Activated naive CD4-positive, alpha-beta T cell treated with anti-CD3 and anti-CD28 coated beads for 36 hours (primary cell): Measurements from ENCODE around the gene CLSTN2. TPM values are rescaled to one million over a fixed set of nuclear protein-coding genes. Genes with fewer than 3 reads are reported as not detected.

Experiments
- CTCF ChIA-PET: fragments of 350-600 bp; sonication (Branson Sonifier 250); formaldehyde crosslinking; loops from one replicate; lab custom pipeline; 2021; ENCODE audit warnings: antibody characterized with exemption; lab: Charles Lee
- DNase-seq: peaks from one replicate; pipeline ENCODE4 v3.0.0-alpha.2; 2020
- H3K27ac Mint-ChIP-seq: one replicate; pipeline ENCODE4 v1.8.0; 2021; ENCODE audit warnings: mild to moderate bottlenecking, mixed read lengths
- H3K27me3 Mint-ChIP-seq: one replicate; pipeline ENCODE4 v1.8.0; 2021; ENCODE audit warnings: low read depth, mixed read lengths
- H3K36me3 Mint-ChIP-seq: one replicate; pipeline ENCODE4 v1.8.0; 2021; ENCODE audit warnings: low read depth, mixed read lengths
- H3K4me1 Mint-ChIP-seq: one replicate; pipeline ENCODE4 v1.8.0; 2021; ENCODE audit warnings: low read depth, mixed read lengths
- H3K4me3 Mint-ChIP-seq: one replicate; pipeline ENCODE4 v1.8.0; 2021; ENCODE audit warnings: mild to moderate bottlenecking, moderate library complexity, mixed read lengths
- H3K9me3 Mint-ChIP-seq: one replicate; pipeline ENCODE4 v1.8.0; 2021; ENCODE audit warnings: mixed read lengths
- intact Hi-C: fragments of 100-400 bp; cut with micrococcal nuclease; formaldehyde crosslinking; loops from one replicate; pipeline ENCODE4 v1.15.1; 2023
- total RNA-seq, 2 experiments: library from RNA; stranded (reverse); gene quantifications; one replicate each; pipeline ENCODE4 v1.2.3, GENCODE V29; 2021

The CLSTN2 gene
- total RNA-seq, 2 experiments from 2014 or later: not detected

- intact Hi-C loops: no loop called here
- DNase-seq: no peak
- no peak overlapping the region for H3K27ac Mint-ChIP-seq
- no peaks in the 10 kb centered on the region for H3K27me3 Mint-ChIP-seq
- no peaks in the 10 kb centered on the region for H3K9me3 Mint-ChIP-seq
- no peak overlapping the region for H3K4me3 Mint-ChIP-seq
- no peaks in the 10 kb centered on the region for H3K4me1 Mint-ChIP-seq
- CTCF ChIA-PET: no interaction called here
- no peaks in the 10 kb centered on the region for H3K36me3 Mint-ChIP-seq
Measured at GRCh38 chr3:140455521-140456214, 520.7 kb downstream of the CLSTN2 start.

DNA sequence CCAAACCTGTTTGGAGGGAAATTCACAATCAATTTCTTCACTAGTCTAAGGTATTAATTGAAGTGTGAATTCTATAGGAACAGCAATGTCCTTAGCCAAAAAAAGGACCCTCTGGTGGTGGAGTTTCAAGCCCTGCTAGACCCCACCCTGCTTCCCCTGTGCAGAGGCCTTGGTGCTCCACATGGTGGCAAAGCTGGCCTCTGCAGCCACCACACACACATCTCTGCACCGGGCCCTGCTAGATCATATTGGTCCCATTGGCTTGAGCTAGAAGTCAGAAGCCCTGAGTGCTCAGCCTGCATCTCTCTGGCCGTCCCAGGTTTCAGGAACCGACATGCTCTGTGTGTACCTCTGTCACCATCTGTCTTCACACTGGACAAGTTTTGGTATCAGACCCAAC lies 522.0 kb downstream of the CLSTN2 start:
- Mint-ChIP-seq H3K9me3 (no peaks in the 10 kb centered on the region), H3K27ac (no peak overlapping the region), H3K36me3 (no peaks in the 10 kb centered on the region), H3K4me3 (no peak overlapping the region), H3K4me1 (no peaks in the 10 kb centered on the region), H3K27me3 (no peaks in the 10 kb centered on the region)
- intact Hi-C loops: no loop called here
- CTCF ChIA-PET: no interaction called here
- no peak for DNase-seq

DNA sequence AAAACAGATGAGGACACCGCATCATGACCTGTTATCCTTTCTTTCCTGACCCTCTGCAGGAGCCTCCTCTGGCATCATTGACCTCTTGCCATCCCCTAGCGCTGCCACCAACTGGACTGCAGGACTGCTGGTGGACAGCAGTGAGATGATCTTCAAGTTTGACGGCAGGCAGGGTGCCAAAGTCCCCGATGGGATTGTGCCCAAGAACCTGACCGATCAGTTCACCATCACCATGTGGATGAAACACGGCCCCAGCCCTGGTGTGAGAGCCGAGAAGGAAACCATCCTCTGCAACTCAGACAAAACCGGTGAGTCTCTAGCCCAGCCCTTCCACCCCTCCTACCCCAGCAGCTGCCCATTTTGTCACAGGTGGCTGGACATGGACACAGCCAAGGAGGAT lies 524.5 kb downstream of the CLSTN2 start:
- no peak for DNase-seq
- Mint-ChIP-seq H3K27me3 (peaks cover 3% of the 10 kb centered on the region), H3K36me3 (no peaks in the 10 kb centered on the region), H3K4me3 (no peak overlapping the region), H3K27ac (no peak overlapping the region), H3K9me3 (no peaks in the 10 kb centered on the region), H3K4me1 (no peaks in the 10 kb centered on the region)
- CTCF ChIA-PET: interaction anchor here (0.6 kb wide), 1 partner anchor 49 kb away, joined by 4 read pairs; no protein-coding TSS in a partner anchor
- intact Hi-C loops: no loop called here

DNA sequence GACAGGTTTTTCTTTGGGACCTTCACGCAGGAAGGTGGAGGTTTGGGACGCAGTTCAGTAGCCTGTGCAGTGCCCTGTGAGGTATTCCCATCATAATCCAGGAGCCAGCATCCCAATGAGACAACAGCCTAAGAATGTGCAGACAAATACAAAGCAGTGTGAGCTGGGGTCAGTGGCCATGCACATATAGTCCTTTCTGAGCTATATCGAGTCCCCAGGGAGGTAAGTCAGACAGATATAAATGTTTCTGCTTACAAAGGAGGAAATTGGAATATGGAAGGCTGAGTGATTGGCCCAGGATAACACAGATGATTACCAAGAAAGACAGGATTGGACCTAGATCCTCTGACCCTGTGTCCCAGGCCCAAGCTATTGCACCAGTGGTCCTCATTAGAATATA lies 526.3 kb downstream of the CLSTN2 start:
- no peaks in the 10 kb centered on the region for H3K36me3 Mint-ChIP-seq
- H3K9me3 Mint-ChIP-seq: no peaks in the 10 kb centered on the region
- DNase-seq: no peak
- no peak overlapping the region for H3K4me3 Mint-ChIP-seq
- intact Hi-C loops: no loop called here
- H3K27me3 Mint-ChIP-seq: peaks cover 3% of the 10 kb centered on the region
- no peak overlapping the region for H3K27ac Mint-ChIP-seq
- H3K4me1 Mint-ChIP-seq: no peaks in the 10 kb centered on the region
- CTCF ChIA-PET: no interaction called here

DNA sequence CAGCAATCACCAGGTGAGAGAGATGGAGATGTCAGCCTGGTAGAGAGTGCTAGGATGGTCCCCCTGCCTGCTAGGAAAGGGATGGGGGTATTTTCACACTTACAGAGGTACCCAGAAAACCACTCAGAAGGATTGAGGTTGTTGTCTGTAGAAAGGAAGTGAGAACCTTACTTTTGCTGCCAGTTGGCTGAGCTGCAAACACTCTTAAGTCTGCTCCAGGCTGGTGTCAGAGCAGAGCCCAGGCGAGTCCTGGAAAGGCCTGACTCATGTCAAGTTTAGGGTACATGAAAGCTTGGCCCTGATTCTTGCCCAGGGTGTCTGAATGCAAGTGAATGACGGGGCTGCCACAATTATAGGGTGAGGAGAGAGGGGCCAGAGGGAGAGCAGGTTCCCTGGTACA lies 528.4 kb downstream of the CLSTN2 start:
- no peak for DNase-seq
- Mint-ChIP-seq H3K9me3 (no peaks in the 10 kb centered on the region), H3K27ac (no peak overlapping the region), H3K4me1 (no peaks in the 10 kb centered on the region), H3K27me3 (peaks cover 3% of the 10 kb centered on the region), H3K4me3 (no peak overlapping the region), H3K36me3 (no peaks in the 10 kb centered on the region)
- intact Hi-C loops: no loop called here
- CTCF ChIA-PET: no interaction called here

GRCh38 chr3:140465988-140466387 lies 531.0 kb downstream of the CLSTN2 start:
- Mint-ChIP-seq H3K27me3 (peaks cover 3% of the 10 kb centered on the region), H3K27ac (no peak overlapping the region), H3K4me3 (no peak overlapping the region), H3K4me1 (no peaks in the 10 kb centered on the region), H3K36me3 (no peaks in the 10 kb centered on the region), H3K9me3 (no peaks in the 10 kb centered on the region)
- intact Hi-C loops: no loop called here
- CTCF ChIA-PET: no interaction called here
- DNase-seq: no peak

DNA sequence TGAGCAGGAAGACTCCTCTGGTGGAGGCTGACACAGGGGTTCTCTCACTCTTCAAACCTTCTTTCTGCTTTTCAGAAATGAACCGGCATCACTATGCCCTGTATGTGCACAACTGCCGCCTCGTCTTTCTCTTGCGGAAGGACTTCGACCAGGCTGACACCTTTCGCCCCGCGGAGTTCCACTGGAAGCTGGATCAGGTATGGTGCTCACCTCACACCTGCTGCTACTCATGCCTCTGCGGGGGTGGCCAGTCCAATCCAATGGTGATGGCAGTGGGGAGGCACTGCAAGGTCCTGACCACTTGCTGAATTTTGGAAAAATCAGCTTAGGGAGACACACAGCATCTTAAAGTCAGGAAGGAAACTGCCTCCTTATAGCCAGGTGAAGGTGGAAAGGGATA lies 531.5 kb downstream of the CLSTN2 start:
- Mint-ChIP-seq H3K9me3 (no peaks in the 10 kb centered on the region), H3K4me3 (no peak overlapping the region), H3K4me1 (no peaks in the 10 kb centered on the region), H3K27me3 (peaks cover 3% of the 10 kb centered on the region), H3K27ac (no peak overlapping the region), H3K36me3 (no peaks in the 10 kb centered on the region)
- intact Hi-C loops: no loop called here
- CTCF ChIA-PET: interaction anchor here (0.6 kb wide), 1 partner anchor 1445 kb away, joined by 3 read pairs; no protein-coding TSS in a partner anchor
- DNase-seq: no peak

DNA sequence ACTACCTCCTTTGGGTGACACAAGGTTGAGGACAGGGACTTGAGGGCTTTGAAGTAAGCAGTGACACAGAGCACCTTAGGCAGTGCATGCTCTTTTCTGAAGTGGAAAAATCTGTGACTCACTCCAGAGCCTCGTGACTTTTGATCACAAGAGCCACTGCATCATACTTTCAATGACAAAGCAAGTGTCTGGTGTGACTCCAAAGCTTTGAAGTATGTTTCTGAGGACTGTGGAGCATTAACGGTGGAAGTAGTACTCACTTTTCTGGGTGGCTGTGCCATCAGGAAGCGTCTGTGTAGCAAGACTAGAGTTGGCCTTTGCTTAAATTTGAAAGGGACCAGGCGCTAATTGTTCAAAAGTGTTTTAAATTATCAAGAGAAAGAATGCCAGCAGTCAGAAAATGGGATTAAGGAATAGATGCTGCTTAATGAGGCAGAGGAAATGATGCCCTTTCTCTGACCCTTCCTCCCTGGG lies 532.2 kb downstream of the CLSTN2 start:
- intact Hi-C loops: no loop called here
- Mint-ChIP-seq H3K4me1 (no peaks in the 10 kb centered on the region), H3K4me3 (no peak overlapping the region), H3K27ac (no peak overlapping the region), H3K36me3 (no peaks in the 10 kb centered on the region), H3K27me3 (peaks cover 3% of the 10 kb centered on the region), H3K9me3 (no peaks in the 10 kb centered on the region)
- peak; percentile 46 for DNase-seq
- CTCF ChIA-PET: interaction anchor here (0.6 kb wide), 1 partner anchor 1445 kb away, joined by 3 read pairs; no protein-coding TSS in a partner anchor

DNA sequence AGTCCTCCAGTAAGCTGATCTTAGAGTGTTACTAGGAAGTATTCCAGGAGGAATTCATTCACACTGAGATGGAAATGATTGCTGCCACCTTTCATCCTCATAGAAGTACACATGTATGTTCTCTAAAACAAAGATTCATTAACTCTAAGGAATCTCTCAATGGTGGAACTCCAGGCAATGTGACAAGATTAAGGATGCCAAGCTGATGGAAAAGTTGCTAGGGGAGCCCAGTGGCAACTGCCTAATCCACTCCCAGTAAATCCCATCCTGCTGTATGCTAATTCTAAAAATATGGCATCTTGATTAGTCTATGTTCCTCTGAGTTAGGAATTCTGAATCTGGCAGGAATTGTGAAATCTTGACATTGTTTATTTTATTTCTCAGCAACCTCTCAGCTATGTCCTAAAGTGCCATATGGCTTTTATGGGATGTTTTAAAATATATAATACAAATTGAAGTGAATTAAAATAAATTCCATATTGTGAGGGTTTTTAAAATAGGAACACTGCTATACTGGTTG lies 532.9 kb downstream of the CLSTN2 start:
- CTCF ChIA-PET: no interaction called here
- Mint-ChIP-seq H3K27me3 (peaks cover 3% of the 10 kb centered on the region), H3K9me3 (no peaks in the 10 kb centered on the region), H3K4me3 (no peak overlapping the region), H3K4me1 (no peaks in the 10 kb centered on the region), H3K27ac (no peak overlapping the region), H3K36me3 (no peaks in the 10 kb centered on the region)
- DNase-seq: no peak
- intact Hi-C loops: no loop called here

DNA sequence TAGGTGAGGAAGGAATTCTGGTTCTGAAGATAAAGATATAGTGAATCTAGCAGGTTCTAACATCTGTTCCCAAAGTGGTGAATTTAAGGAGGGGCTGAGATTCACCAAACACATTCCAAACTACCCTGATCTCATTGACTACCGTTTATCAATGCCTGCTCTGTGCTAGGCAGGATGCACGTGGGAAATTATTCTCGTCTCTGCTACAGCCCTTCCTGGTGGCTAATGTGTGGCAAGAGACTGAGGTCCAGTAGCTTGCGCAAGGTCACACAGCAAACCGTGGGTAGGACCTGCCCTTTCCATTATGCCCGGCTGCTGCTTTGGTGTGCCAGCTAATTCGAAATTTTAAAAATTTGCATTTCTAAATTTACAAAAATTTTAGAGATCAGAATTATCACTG lies 533.4 kb downstream of the CLSTN2 start:
- peaks cover 3% of the 10 kb centered on the region for H3K27me3 Mint-ChIP-seq
- DNase-seq: no peak
- H3K4me3 Mint-ChIP-seq: no peak overlapping the region
- intact Hi-C loops: no loop called here
- H3K9me3 Mint-ChIP-seq: no peaks in the 10 kb centered on the region
- H3K27ac Mint-ChIP-seq: no peak overlapping the region
- CTCF ChIA-PET: no interaction called here
- H3K36me3 Mint-ChIP-seq: no peaks in the 10 kb centered on the region
- H3K4me1 Mint-ChIP-seq: no peaks in the 10 kb centered on the region

DNA sequence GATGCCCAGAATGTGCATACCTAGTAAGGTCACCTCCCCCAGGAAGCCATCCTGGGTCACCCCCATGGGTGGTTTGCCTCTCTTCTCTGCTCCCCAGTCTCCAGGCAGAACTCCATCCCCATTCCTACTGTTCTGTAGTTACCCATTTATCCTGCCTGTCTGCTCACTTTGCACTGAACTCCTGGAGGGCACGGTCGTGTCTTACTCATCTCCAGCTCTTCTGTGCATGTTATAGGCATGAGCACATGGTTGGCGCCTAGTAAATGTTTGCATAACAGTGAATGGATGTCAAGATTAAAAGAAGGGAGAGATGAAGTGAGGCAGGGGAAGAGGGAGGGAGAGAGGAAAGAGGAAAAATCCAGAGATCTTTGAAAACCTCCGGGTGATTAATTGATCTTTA lies 534.5 kb downstream of the CLSTN2 start:
- DNase-seq: no peak
- Mint-ChIP-seq H3K27ac (no peak overlapping the region), H3K36me3 (no peaks in the 10 kb centered on the region), H3K4me3 (no peak overlapping the region), H3K9me3 (no peaks in the 10 kb centered on the region), H3K27me3 (no peaks in the 10 kb centered on the region), H3K4me1 (no peaks in the 10 kb centered on the region)
- intact Hi-C loops: no loop called here
- CTCF ChIA-PET: no interaction called here

- no peaks in the 10 kb centered on the region for H3K9me3 Mint-ChIP-seq
- DNase-seq: no peak
- intact Hi-C loops: no loop called here
- H3K36me3 Mint-ChIP-seq: no peaks in the 10 kb centered on the region
- H3K27ac Mint-ChIP-seq: no peak overlapping the region
- no peaks in the 10 kb centered on the region for H3K27me3 Mint-ChIP-seq
- H3K4me3 Mint-ChIP-seq: no peak overlapping the region
- CTCF ChIA-PET: no interaction called here
- no peaks in the 10 kb centered on the region for H3K4me1 Mint-ChIP-seq
Measured at GRCh38 chr3:140470211-140470610, 535.2 kb downstream of the CLSTN2 start.

- Mint-ChIP-seq H3K4me1 (no peaks in the 10 kb centered on the region), H3K9me3 (no peaks in the 10 kb centered on the region), H3K36me3 (no peaks in the 10 kb centered on the region), H3K4me3 (no peak overlapping the region), H3K27me3 (no peaks in the 10 kb centered on the region), H3K27ac (no peak overlapping the region)
- intact Hi-C loops: no loop called here
- no peak for DNase-seq
- CTCF ChIA-PET: interaction anchor here (0.6 kb wide), 1 partner anchor 9 kb away, joined by 3 read pairs; no protein-coding TSS in a partner anchor
Measured at GRCh38 chr3:140470962-140471361, 536.0 kb downstream of the CLSTN2 start.
